NB4 (cell line): ENCODE measurements around the gene YBX1.

Source experiments
- CTCF ChIP-seq: IDR thresholded peaks from one replicate; pipeline ENCODE4 v1.5.1; 2012; ENCODE audit warnings: low read depth, low read length
- MYC ChIP-seq: IDR thresholded peaks from 2 replicates; pipeline ENCODE4 v1.6.1; 2011; ENCODE audit warnings: low read depth, low read length
- POLR2A ChIP-seq: IDR thresholded peaks from 2 replicates; pipeline ENCODE4 v1.6.1; 2011; ENCODE audit warnings: mild to moderate bottlenecking; ENCODE audit not compliant: insufficient read length; ENCODE audit errors: extremely low read depth

DNA sequence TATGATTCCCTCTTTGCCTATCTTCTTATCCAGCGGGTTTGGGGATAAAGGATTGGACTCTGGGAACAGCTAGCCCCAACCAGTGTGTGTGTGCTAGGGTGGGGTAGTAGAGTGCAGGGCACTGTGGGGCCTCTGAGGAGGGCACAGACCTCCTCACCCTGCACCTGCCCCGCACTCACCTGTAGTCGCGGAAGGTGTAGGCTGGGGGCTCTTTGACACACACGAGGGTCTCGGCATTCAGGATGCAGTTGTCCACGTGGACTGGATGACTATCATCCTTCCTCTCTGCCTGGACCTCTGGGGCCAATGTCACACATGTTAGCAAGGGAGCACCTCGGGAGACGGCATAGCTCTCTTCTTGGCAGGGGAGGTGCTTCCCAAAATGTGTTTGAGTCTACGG lies 65.8 kb downstream of the YBX1 start:
- TF ChIP-seq MYC (no peak), CTCF (no peak), POLR2A (no peak)
